GM21447 (cell line): Measurements from ENCODE around the gene FARS2.
"Not testable (repeated sequence)": the region's sequence is repeated elsewhere in the genome, so short reads cannot be mapped to it uniquely, and the experiment has no call there.

Experiments used
- ATAC-seq: cut with Tn5 transposase; IDR thresholded peaks from one replicate; pipeline ENCODE4 v1.9.1; 2021; ENCODE audit not compliant: unreplicated experiment

Gene FARS2

DNA sequence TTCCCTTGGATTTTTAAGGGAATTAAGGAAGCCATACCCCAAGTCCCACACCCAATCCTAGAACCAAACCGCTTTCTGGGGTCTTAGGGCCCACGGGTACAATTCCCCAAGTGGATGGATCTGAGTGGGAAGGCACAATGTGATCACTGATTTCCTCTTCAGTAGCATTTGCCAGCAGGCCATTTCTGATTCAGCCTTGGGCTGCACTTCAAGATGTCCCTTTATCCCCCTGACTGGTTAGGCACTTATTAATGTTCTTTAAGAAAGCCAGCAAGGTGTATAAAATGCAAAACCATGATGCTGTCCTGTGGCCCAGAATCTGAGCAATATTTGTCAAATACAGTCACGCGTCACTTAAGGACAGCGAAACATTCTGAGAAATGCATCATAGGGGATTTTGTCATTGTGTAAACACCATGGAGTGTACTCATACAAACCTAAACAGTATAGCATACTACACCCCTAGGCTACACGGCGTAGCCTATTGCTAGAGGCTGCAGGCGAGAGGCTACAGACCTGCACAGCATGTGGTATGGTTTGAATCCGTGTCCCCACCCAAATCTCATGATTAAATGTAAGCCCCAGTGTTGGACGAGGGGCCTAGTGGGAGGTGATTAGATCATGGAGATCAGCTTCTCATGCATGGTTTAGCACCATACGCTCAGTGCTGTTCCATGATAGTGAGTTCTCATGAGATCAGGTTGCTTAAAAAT lies 511.3 kb downstream of the FARS2 start:
- no peak for ATAC-seq

DNA sequence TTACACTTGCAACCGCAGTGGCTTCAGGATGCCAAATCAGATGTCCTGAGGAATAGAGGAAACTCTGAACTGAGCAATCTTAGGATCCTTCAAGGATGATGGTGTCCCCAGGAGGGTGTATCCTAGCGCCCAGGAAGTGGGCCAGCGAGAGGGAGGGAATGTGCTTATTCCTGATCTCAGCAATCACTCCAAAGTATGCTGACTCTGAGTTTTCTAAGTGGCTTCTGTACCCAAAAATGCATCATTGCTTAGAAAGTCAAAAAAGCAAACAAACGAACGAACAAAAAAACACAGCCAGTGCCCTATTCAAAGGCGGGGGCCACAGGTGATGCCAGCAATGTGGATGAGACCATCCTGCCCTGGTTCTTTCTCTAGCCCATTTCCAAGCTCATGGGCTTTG lies 514.8 kb downstream of the FARS2 start:
- ATAC-seq = no peak

GRCh38 chr6:5776706-5777390 lies 515.5 kb downstream of the FARS2 start:
- ATAC-seq = no peak

DNA sequence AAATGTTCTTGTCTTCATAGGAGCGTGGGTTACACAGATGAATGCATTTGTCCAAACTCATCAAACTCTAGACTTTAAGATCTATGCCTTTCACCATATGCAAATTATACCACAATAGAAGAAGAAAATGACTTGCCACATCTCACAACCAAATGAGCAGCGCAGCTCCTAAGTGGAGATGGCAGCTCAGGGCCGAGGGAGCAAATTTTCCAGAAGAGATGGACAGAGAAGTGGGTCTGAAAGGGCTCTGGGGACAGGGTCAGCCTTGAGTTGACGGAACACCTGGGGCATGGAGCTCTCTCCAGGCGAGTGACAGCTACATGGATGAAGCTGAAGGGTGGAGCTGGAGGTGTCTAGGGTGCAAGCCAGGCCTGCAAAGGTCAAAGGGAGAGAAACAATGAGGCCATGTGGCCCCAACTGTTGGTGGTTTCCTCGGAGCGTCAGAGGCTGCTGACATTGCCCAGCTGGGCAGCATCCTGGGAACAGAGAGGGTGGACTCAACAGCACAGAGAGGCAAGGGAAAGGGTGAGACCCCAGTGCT lies 517.1 kb downstream of the FARS2 start:
- ATAC-seq = peak; percentile 88

- ATAC-seq = no peak
Observed at GRCh38 chr6:5778906-5779305, 517.6 kb downstream of the FARS2 start.

DNA sequence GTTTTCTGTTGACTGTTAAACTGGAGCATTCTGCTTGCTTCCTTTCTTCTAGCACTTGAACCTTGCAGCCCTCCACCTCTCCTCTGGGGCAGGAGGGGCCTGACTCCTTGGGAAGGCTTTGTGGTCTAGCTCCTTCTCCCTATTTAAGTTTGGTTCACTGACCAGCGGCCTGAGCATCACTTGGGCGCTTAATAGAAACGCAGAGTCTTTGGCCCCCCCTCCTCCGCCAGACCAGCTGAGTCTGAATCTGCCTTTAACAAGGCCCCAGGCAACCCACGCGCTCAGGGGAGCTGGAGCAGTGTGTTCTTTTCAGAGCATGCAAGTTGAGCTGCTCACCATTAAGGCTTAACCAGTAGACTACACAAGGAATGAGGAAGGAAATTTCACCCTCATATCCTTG lies 519.7 kb downstream of the FARS2 start:
- no peak for ATAC-seq

GRCh38 chr6:5781966-5782556 lies 520.7 kb downstream of the FARS2 start:
- ATAC-seq = no peak

DNA sequence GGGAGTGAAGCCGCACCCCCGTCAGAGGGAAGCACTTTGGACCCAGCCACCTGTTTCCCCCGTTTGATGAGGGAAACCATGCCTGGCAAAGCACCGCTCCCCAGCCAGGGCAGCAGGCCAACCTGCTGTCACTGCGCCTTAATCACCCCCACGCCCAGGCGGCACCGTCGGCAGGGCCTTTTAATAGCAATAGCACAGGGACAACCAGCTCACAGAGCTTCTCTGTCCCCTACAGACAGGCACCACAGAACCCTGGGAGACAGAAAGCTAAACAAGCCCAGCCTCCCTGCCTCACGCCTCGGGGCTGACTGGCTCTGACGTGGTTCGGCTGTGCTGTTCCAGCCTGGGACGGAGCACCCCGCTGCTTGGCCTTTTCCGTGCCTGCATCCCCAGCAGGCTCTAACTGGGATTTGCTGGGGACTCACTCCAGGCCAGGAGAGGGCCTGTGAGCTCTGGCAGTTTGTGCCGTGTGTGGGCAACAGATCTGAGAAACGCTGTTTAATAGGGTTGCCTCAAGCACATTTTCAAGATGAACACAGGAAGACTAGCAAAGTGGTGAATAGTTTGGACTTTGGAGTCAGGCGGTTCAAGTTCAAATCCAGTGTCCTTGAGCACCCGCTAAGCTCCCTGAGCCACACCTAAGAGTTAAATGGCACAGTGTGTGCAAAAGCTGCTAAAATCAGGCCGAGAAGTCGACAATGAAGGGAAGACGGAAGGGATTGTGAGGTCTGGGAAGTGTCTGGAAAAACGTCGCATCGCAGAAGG lies 521.7 kb downstream of the FARS2 start:
- no peak for ATAC-seq

DNA sequence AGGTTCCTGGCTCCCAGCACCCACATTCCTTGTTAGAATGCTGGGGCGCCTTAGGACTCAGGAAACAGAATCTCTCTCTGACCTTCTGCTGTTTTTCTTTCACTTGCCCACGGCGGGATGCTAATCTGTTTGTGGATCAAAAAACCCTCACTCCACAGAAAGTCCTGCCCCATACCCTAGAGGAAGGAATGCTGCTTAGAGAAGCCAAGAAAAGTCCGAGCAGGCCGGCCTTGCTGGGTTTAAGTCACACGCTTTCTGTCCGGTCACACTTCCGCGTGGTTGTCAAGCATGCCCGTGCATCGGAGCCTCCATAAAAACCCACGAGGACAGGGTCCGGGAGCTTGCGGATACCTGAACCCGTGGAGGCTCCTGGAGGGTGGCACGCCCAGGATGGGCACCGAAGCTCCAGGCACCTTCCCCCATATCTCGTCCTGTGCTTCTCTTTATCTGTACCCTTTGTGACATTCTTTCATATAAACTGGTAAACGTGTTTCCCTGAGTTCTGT lies 522.3 kb downstream of the FARS2 start:
- no peak for ATAC-seq

GRCh38 chr6:5785249-5785648 lies 523.9 kb downstream of the FARS2 start:
- no peak for ATAC-seq

DNA sequence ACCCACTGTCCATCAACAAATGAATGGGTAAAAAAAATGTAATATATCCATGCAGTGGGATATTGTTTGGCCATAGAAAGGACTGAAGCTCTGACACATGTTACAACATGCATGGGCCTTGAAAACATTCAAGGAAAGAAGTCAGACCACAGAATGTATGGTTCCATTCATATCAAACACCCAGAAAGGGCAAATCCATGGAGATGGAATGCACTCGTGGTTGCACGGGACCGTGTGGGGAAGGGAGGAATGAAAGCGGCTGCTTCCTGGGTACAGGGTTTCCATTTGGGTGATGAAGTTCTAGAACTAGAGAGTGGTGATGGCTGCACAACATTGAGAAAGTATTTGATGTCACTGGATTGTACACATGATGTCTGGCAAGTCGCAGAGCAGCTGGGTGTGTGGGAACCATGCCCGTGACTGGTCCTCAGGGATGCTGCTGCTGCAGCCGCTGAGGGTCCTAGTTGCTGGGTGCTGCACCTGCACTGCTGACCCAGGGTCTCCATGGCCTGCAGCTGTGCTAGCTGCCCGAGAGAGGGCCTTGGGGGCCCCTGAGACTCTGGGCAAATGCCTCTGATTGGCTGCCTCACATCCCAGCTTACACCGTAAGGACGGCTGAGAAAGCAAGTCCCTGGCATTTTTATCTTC lies 525.1 kb downstream of the FARS2 start:
- no peak for ATAC-seq

DNA sequence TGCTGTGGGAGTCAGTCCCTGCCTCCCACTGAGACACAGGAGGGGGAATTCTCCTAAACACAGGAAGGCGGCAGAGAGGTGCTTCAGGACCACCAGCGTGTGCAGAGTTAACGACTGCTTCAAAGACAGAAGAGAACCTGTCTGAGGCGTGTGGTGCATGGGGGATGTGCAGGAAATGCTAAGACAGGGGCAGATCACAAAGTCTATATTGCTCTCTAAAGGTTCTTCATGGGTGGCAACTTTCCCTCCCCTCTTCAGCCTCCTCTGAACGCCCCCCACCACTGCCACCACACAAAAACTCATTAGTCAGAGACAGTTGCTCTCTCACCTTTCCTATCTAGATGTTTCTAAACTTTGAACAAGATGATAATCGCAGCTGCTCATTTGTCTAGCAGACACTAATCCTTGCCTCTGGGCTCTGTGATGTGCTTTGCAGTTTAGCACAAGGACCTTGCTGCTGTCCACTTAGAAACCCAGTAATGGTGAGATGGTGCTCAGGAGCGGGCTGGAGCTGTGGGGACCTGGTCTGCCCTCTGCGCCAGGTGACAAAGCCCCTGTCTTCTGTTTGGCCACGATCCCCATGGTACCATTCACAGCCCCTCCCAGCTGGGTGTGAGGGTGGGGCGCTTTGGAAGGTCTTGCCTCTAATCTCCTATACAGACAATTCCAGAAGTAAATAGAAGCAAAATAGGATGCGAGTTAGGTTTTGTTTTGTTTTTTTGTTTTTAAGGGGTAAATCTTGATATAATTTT lies 525.8 kb downstream of the FARS2 start:
- no peak for ATAC-seq

- ATAC-seq = not testable (repeated sequence)
Observed at GRCh38 chr6:5789426-5789825, 528.1 kb downstream of the FARS2 start.

DNA sequence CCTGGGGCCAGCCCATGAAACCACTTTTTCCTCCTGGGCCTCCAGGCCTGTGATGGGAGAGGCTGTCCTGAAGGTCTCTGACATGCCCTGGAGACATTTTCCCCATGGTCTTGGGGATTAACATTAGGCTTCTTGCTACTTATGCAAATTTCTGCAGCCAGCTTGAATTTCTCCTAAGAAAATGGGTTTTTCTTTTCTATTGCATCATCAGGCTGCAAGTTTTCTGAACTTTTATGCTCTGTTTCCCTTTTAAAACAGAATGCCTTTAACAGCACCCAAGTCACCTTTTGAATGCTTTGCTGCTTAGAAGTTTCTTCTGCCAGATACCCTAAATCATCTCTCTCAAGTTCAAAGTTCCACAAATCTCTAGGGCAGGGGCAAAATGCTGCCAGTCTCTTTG lies 535.2 kb downstream of the FARS2 start:
- not testable (repeated sequence) for ATAC-seq

DNA sequence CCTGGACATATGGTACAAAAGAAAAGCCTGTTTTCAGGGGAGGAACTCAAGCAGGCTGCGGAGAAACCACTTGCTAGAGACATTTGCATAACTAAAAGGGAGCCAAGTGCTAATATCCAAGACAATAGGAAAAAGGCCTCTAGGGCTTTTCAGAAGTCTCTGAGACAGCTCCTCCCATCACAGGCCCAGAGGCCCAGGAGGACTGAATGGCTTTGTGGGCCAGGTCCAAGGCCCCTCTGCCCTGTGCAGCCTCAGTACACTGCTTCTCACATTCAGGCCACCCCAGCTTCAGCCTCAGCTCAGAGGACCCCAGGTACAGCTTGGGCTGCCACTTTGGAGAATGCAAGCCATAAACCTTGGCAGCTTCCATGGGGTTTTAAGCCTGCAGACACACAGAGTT lies 545.1 kb downstream of the FARS2 start:
- not testable (repeated sequence) for ATAC-seq

DNA sequence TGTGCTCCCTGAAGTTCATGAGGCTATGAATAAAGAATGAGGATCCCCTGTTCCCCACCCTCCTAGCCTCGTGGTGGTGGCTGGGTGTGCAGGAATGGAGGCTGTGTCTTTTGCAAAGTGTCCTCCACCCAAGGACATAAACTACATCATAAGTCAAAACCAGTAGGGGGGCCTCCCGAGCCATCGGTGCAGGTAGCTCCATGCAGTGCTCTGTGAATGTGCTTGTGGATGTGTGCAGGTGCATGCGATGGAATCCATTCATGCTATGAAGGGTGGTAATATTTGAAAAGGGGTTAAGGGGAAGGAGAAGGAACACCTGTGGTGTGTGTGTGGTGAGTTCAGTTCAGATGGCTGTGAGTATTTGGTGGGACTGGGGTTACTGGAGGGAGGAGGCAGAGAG lies 548.1 kb downstream of the FARS2 start:
- ATAC-seq = no peak

DNA sequence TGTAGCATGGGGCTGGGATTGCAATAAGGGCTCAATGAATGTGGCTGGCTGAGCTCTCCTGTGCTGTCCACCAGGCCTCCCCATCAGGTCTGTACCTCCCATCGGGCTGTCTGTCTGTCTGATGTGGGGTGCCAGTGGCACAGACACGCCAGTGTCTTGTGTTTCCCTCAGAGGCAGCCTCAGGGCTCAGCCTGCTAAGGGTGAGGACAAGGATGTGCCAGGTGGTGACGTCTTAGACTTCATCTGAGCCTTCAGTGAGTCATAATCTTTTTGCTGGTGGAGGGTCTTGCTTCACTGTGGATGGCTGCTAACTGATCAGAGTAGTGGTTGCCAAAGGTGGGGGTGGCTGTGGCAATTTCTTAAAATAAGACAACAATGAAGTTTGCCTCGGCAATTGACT lies 550.7 kb downstream of the FARS2 start:
- no peak for ATAC-seq

GRCh38 chr6:5813625-5814027 lies 552.3 kb downstream of the FARS2 start:
- peak; percentile 61 for ATAC-seq

- no peak for ATAC-seq
Observed at GRCh38 chr6:5814116-5814515, 552.8 kb downstream of the FARS2 start.

DNA sequence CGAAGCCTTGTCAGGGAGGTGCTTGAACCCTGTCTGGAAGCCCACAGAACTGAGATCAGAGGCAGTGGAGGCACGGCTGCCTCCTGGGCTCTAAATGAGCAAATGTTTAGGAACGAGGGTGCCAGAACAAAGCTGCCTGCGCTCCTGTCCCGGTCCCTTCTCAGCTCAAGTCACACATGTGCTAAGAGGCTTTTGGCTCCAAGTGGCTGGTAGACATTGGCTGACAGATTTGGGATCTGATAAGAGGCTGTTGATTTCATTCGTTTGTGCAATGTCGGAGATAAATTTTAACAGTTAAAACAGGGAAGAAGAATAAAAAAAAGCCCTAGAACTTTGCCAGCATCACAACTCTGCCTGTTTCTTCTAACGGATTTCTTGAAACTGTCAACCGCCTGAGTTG lies 553.6 kb downstream of the FARS2 start:
- no peak for ATAC-seq
